ENCODE measurements around the gene FIBCD1.
A peak's percentile ranks its signal among the peaks of the same experiment; 100 is the strongest.

The FIBCD1 gene

GRCh38 chr9:130896233-130897014 is 42.6 kb downstream of the FIBCD1 start, which contains the start of gene QRFP:
TSS of gene QRFP (minus strand) at chr9:130896812. CDS start at chr9:130893838, 2,974 bp downstream.
- no peak for TF ChIP-seq CTCF (IDR thresholded peaks at IDR 0.05)

GRCh38 chr9:130895481-130896232 is 43.4 kb downstream of the FIBCD1 start:
- TF ChIP-seq CTCF (IDR thresholded peaks at IDR 0.05): no peak

- no peak for TF ChIP-seq CTCF (IDR thresholded peaks at IDR 0.05)
These were observed 44.0 kb downstream of the FIBCD1 start for GRCh38 chr9:130895038-130895437.

- no peak for TF ChIP-seq CTCF (IDR thresholded peaks at IDR 0.05)
These were observed 44.5 kb downstream of the FIBCD1 start for GRCh38 chr9:130894546-130894945.

- TF ChIP-seq CTCF (IDR thresholded peaks at IDR 0.05): peak; percentile 49
These were observed 45.5 kb downstream of the FIBCD1 start for GRCh38 chr9:130893341-130894101.

- no peak for TF ChIP-seq CTCF (IDR thresholded peaks at IDR 0.05)
These were observed 46.4 kb downstream of the FIBCD1 start for GRCh38 chr9:130892477-130893304.

All from LNCAP (cell line).